ENCODE data around the gene PAFAH1B1. TPM values are rescaled to one million over a fixed set of nuclear protein-coding genes. Genes with fewer than 3 reads are reported as not detected.

The PAFAH1B1 gene
- total RNA-seq, 1 experiment from 2014 or later, result 49.1 TPM

GRCh38 chr17:2708585-2709182, 115.2 kb downstream of the PAFAH1B1 start:
- peak overlapping the region; percentile 96 for H3K4me2 ChIP-seq (ENCODE audit: low read length)
- ATAC-seq, result no peak
- ChIA-PET CTCF (no interaction called here), POLR2A (ENCODE audit: unreplicated experiment) (no interaction called here)
- H3K27ac ChIP-seq (ENCODE audit: low read length), result no peak overlapping the region
- H3K36me3 ChIP-seq (ENCODE audit: low read depth, low read length), result no peaks in the 10 kb centered on the region
- no peak for DNase-seq
- intact Hi-C loops (cut with micrococcal nuclease), result no loop called here
- H3K9ac ChIP-seq (ENCODE audit: low read length), result no peak overlapping the region; the same call in 1 of the 2 replicates
- no peaks in the 10 kb centered on the region for H3K9me3 ChIP-seq (ENCODE audit: low read length)
- peaks cover 59% of the 10 kb centered on the region for H4K20me1 ChIP-seq (ENCODE audit: low read length)
- no peaks in the 10 kb centered on the region for H3F3A ChIP-seq (ENCODE audit: low read length, unreplicated experiment)
- H3K79me2 ChIP-seq (ENCODE audit: low read length), result peaks cover 78% of the 10 kb centered on the region
- peak overlapping the region; percentile 97 for H3K4me3 ChIP-seq (ENCODE audit: low read length)
- TF ChIP-seq, protein P1, sequence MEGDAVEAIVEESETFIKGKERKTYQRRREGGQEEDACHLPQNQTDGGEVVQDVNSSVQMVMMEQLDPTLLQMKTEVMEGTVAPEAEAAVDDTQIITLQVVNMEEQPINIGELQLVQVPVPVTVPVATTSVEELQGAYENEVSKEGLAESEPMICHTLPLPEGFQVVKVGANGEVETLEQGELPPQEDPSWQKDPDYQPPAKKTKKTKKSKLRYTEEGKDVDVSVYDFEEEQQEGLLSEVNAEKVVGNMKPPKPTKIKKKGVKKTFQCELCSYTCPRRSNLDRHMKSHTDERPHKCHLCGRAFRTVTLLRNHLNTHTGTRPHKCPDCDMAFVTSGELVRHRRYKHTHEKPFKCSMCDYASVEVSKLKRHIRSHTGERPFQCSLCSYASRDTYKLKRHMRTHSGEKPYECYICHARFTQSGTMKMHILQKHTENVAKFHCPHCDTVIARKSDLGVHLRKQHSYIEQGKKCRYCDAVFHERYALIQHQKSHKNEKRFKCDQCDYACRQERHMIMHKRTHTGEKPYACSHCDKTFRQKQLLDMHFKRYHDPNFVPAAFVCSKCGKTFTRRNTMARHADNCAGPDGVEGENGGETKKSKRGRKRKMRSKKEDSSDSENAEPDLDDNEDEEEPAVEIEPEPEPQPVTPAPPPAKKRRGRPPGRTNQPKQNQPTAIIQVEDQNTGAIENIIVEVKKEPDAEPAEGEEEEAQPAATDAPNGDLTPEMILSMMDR (conservative IDR thresholded peaks at IDR 0.05; ENCODE audit: low read depth, low read length), result no peak
- no TSS peak for BruUV-seq (replicated peaks)
- no peak overlapping the region for H2AFZ ChIP-seq (ENCODE audit: low read length)
- H3K9me2 ChIP-seq (replicated peaks; ENCODE audit: low read length), result no peaks in the 10 kb centered on the region
- no peaks in the 10 kb centered on the region for H3K27me3 ChIP-seq (ENCODE audit: low read length)
- peaks cover 20% of the 10 kb centered on the region for H3K4me1 ChIP-seq (ENCODE audit: insufficient read depth, low read length)

- H3K9ac ChIP-seq (ENCODE audit: low read length), result peak overlapping the region; percentile 93; the same call in 1 of the 2 replicates
These were observed 115.8 kb downstream of the PAFAH1B1 start for GRCh38 chr17:2709183-2709661.

GRCh38 chr17:2710071-2710802, 116.8 kb downstream of the PAFAH1B1 start:
- ChIA-PET POLR2A (ENCODE audit: unreplicated experiment) (no interaction called here), CTCF (no interaction called here)
- no peaks in the 10 kb centered on the region for H3K27me3 ChIP-seq (ENCODE audit: low read length)
- peak; percentile 4 for DNase-seq
- peak overlapping the region; percentile 97 for H3K4me3 ChIP-seq (ENCODE audit: low read length)
- TF ChIP-seq EZH2phosphoT487 (IDR thresholded peaks at IDR 0.05; ENCODE audit: borderline replicate concordance, low read length) (no peak), EZH2 (IDR thresholded peaks at IDR 0.05; ENCODE audit: low read length, unreplicated experiment) (no peak)
- TF ChIP-seq, protein P1 (conservative IDR thresholded peaks at IDR 0.05; ENCODE audit: low read depth, low read length), result no peak
- peak overlapping the region; percentile 96 for H3K4me2 ChIP-seq (ENCODE audit: low read length)
- H3F3A ChIP-seq (ENCODE audit: low read length, unreplicated experiment), result no peaks in the 10 kb centered on the region
- no peaks in the 10 kb centered on the region for H3K9me3 ChIP-seq (ENCODE audit: low read length)
- ATAC-seq, result no peak
- TSS peak; percentile 70 for BruUV-seq (replicated peaks)
- peak overlapping the region; percentile 93 for H3K9ac ChIP-seq (ENCODE audit: low read length)
- H4K20me1 ChIP-seq (ENCODE audit: low read length), result peaks cover 53% of the 10 kb centered on the region
- intact Hi-C loops (cut with micrococcal nuclease), result no loop called here
- peaks cover 20% of the 10 kb centered on the region for H3K4me1 ChIP-seq (ENCODE audit: insufficient read depth, low read length)
- H3K9me2 ChIP-seq (replicated peaks; ENCODE audit: low read length), result no peaks in the 10 kb centered on the region
- H3K36me3 ChIP-seq (ENCODE audit: low read depth, low read length), result no peaks in the 10 kb centered on the region
- no peak overlapping the region for H2AFZ ChIP-seq (ENCODE audit: low read length)
- peak overlapping the region; percentile 56 for H3K27ac ChIP-seq (ENCODE audit: low read length)
- H3K79me2 ChIP-seq (ENCODE audit: low read length), result peaks cover 68% of the 10 kb centered on the region

More at GRCh38 chr17:2709183-2709661, 115.8 kb downstream of the PAFAH1B1 start:
- H3K9me3 ChIP-seq (ENCODE audit: low read length), result no peaks in the 10 kb centered on the region
- no peaks in the 10 kb centered on the region for H3K36me3 ChIP-seq (ENCODE audit: low read depth, low read length)
- ChIA-PET POLR2A (ENCODE audit: unreplicated experiment) (no interaction called here), CTCF (no interaction called here)
- H2AFZ ChIP-seq (ENCODE audit: low read length), result no peak overlapping the region
- peak; percentile 57 for DNase-seq
- H4K20me1 ChIP-seq (ENCODE audit: low read length), result peaks cover 59% of the 10 kb centered on the region
- H3K79me2 ChIP-seq (ENCODE audit: low read length), result peaks cover 78% of the 10 kb centered on the region
- no peaks in the 10 kb centered on the region for H3K27me3 ChIP-seq (ENCODE audit: low read length)
- intact Hi-C loops (cut with micrococcal nuclease), result no loop called here
- H3K4me1 ChIP-seq (ENCODE audit: insufficient read depth, low read length), result peaks cover 20% of the 10 kb centered on the region
- ATAC-seq, result peak; percentile 43
- TF ChIP-seq, protein P1 (conservative IDR thresholded peaks at IDR 0.05; ENCODE audit: low read depth, low read length), result no peak
- TF ChIP-seq EZH2 (IDR thresholded peaks at IDR 0.05; ENCODE audit: low read length, unreplicated experiment), result no peak
- no peak for TF ChIP-seq EZH2phosphoT487 (IDR thresholded peaks at IDR 0.05; ENCODE audit: borderline replicate concordance, low read length)
- H3K4me2 ChIP-seq (ENCODE audit: low read length), result peak overlapping the region; percentile 96
- no TSS peak for BruUV-seq (replicated peaks)
- H3K27ac ChIP-seq (ENCODE audit: low read length), result no peak overlapping the region
- H3K9me2 ChIP-seq (replicated peaks; ENCODE audit: low read length), result no peaks in the 10 kb centered on the region
- H3K4me3 ChIP-seq (ENCODE audit: low read length), result peak overlapping the region; percentile 97
- no peaks in the 10 kb centered on the region for H3F3A ChIP-seq (ENCODE audit: low read length, unreplicated experiment)

Measured in PC-3 (cell line).